Stimulated activated CD8-positive, alpha-beta memory T cell treated with anti-CD3 and anti-CD28 coated beads, Interleukin-15, amount 100 ng/mL, for 48 hours (primary cell): ENCODE results near the gene ADGRF3.
"Not testable (repeated sequence)": the region's sequence is repeated elsewhere in the genome, so short reads cannot be mapped to it uniquely, and the experiment has no call there.

ENCODE experiments used
- DNase-seq, 2 donors: peaks; one replicate each; pipeline ENCODE4 v3.0.0-alpha.2; 2020; ENCODE audit warnings: low read depth in 2 of 2

ADGRF3 gene, protein sequence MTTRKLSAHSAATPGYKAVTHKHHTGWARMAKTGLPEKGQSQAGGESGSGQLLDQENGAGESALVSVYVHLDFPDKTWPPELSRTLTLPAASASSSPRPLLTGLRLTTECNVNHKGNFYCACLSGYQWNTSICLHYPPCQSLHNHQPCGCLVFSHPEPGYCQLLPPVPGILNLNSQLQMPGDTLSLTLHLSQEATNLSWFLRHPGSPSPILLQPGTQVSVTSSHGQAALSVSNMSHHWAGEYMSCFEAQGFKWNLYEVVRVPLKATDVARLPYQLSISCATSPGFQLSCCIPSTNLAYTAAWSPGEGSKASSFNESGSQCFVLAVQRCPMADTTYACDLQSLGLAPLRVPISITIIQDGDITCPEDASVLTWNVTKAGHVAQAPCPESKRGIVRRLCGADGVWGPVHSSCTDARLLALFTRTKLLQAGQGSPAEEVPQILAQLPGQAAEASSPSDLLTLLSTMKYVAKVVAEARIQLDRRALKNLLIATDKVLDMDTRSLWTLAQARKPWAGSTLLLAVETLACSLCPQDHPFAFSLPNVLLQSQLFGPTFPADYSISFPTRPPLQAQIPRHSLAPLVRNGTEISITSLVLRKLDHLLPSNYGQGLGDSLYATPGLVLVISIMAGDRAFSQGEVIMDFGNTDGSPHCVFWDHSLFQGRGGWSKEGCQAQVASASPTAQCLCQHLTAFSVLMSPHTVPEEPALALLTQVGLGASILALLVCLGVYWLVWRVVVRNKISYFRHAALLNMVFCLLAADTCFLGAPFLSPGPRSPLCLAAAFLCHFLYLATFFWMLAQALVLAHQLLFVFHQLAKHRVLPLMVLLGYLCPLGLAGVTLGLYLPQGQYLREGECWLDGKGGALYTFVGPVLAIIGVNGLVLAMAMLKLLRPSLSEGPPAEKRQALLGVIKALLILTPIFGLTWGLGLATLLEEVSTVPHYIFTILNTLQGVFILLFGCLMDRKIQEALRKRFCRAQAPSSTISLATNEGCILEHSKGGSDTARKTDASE

DNA sequence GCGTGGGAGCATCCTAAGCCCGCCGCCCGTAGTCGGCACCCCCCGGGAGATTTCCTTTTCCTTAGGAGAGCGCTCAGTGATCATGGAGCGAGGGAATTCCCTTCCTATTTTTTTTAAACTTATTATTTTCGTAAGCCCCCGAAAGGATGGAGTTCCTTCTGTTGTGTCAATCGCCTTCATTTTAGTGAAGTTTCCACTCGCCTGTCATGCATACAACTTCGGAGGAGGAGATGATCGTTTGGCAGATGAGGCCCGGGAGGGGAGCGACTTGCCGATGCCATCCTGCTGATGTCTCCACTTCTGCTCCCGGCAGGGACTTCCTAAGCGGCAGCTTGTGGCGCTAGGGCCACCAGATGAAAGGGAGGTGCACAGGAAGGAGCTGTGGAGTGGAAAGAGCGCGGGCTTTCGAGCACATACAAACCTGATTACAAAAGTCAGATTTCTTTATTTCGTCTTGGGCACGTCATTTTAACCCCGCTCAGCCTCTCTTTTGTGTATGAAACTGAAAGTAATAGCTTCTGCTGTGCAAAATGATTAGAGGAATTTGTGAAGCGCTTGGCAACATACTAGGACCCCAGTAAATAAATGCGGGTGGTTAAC, at the start of gene ADGRF3:
ADGRF3 (minus strand) TSS at position 336 of the 600 bp plus-strand sequence. CDS start 555 bp downstream, outside the sequence.
- peak; percentile 36 to 38 for DNase-seq

DNA sequence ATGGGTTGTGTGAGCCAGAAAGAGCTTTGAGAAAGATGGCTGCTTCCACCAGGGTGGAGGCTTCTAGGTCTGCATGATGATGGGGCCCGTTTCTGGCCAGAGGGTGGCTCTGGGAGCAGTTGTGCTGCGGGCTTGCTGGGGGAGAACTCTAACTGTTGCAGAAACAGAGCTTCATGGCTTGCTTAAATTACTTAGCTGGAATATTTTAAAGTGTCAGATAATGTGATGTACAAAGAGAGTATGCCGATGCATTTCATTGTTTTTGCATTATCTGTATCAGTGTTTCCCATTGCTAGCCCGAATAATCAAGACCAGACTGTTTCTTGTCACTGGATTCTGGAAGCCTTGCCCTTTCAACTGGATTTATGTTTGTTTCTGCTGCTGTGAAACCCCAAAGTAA, 48.8 kb upstream of the ADGRF3 start:
- no peak for DNase-seq

DNA sequence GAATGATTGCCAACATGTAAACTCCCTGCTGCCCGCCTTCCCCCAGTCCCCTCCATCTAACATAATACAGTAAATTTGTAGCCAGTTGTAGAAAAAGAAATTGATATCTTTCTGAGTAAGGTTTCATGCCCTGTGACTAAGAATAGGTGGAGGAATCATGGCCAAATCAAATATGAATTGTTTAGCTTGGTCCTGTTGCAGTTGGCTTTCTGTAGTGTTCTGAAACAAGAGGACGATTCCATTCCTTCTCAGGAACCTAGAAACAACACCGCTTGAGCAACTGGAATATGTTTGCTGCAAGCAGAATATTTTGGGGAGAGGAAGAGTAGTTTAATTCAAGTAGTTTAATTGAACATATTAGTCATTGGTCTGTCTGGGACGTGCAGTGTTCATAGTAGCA, 48.1 kb upstream of the ADGRF3 start:
- no peak for DNase-seq

DNA sequence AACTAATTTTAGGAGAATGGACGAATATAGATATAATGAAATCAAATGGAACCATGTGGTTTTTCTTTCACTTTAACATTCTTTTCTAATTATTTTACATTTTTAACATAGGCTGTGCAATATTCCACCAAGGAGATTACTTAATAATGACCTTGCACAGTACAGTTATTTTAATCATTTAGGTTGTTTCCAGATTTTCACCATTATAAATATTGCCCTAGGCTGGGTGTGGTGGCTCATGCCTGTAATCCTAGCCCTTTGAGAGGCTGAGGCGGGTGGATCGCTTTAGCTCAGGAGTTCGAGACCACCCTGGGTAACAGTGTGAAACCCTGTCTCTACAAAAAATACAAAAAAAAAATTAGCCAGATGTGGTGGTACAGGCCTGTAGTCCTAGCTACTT, 40.6 kb upstream of the ADGRF3 start:
- no peak for DNase-seq

DNA sequence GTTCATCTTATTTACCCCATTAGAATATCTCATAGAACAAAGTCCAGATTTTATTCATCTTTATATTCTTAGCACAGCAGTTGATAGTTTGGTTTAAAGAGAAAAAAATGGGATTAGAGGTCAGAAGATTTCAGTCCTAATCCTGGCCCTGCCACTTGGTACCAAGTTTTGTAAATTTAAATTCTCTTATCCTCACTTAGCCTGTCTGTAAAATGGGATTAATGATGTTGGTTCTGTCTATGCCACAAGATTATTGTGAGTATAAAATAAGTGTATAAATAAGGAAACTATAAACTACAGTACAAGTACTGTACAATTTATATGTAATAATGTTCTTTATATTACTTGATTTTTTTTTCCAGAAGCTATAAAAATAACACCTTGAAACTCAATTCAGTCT, 38.0 kb upstream of the ADGRF3 start:
- DNase-seq: no peak

DNA sequence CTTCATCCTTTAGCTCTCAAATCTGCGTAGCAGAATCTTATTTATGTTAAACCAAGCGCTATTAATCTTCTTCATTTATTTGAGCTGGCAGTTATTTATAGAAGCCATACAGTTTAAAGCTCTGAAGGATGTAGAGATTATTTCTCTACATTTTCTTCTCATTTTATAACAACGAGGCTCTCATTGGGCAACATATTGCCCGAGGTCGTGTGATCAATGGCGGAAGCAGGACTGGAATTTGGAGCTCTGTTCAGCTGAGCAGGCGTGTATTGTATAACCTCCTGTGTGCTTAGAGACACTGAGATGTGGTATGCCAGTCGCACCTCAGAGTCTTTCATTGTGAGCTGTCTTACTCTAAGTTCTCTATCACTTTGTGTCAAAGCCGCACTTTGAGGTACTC, 37.6 kb upstream of the ADGRF3 start:
- DNase-seq: no peak

DNA sequence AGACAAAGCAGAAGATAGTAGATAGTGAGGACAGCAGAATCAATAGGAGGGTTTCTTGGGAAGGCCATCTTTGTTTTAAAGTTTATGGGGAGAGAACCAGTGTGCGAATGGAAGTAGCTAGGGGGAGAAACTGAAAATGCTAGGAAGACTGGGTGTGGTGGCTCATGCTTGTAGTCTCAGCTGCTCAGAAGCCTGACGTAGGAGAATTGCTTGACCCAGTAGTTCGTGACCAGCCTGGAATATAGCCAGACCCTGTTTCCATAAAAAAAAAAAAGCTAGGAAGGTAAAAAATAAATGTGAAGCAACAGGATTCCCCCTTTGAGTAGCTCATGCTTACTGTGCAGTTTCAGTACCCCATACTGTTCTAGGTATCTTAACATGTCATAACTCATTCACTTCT, 36.0 kb upstream of the ADGRF3 start:
- DNase-seq: no peak

DNA sequence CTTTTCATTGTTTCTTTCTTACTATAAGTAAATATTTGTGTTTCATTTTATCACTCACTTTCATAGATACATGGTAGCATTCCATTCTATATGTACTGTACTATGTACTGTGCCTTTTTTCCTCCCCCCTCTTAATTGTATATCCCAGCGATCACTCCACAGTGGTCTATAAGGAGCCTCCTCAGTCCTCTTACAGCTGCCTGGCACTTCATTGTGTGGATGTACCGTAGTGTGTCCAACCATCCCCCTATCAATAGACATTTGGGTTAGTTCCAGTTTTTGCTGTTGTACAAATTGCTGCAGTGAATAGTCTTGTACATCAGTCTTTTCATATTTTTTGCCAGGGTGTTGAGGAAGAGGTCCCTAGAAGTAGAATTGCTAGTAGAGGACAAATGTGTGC, 33.7 kb upstream of the ADGRF3 start:
- DNase-seq: no peak

DNA sequence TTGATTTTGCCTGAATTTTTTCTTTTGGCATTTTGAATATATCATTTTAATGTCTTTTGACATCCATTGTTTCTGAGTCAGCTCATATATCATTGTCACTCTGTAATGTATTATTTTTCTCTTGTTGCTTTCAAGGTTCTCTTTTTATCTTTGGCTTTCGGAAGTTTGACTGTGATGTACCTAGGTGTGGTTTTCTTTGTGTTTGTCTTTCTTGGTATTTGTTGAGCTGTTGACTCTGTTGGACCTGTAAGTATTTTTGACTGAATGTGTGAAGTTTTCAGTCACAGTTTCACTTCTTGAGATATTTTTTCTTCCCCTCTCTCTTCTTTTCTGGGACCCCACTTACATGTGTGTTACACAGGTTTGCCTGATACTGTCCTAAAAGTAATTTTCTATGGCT, 30.2 kb upstream of the ADGRF3 start:
- DNase-seq: no peak

DNA sequence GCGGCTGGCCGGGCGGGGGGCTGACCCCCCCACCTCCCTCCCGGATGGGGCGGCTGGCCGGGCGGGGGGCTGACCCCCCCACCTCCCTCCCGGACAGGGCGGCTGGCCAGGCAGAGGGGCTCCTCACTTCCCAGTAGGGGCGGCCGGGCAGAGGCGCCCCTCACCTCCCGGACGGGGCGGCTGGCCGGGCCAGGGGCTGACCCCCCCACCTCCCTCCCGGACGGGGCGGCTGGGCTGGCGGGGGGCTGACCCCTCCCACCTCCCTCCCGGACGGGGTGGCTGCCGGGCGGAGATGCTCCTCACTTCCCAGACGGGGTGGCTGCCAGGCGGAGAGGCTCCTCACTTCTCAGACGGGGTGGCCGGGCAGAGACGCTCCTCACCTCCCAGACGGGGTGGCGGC, 24.3 kb upstream of the ADGRF3 start:
- not testable (repeated sequence) for DNase-seq

DNA sequence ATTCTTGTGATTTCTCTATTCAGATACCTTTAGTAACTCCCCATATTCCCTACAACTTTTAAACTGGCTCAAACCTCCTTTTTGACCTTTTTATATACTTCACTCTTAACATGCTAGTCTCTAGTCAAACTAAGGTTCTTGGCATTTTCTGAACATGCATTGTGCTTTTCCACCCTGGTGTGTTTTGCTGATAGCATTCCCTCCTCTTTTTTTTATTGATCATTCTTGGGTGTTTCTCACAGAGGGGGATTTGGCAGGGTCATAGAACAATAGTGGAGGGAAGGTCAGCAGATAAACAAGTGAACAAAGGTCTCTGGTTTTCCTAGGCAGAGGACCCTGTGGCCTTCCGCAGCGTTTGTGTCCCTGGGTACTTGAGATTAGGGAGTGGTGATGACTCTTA, 23.1 kb upstream of the ADGRF3 start:
- not testable (repeated sequence) for DNase-seq

DNA sequence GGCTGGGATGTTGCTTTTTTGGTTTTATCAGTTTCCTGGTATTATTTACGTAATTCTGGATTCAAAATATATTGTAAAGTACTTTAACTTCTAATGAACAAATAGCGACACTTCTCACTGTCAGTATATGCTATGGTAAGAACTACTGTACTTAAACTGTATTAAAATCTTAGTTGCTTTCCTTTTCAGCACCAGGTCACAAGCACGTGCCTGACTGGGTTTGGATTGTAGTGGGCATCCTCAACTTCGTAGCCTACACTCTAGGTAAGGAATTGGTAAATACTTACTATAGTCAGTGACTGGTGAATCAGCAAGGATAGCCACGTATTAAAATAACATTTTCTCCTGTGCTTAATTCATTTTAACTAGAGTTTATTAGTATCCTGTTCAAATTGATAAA, 20.4 kb upstream of the ADGRF3 start:
- no peak for DNase-seq

DNA sequence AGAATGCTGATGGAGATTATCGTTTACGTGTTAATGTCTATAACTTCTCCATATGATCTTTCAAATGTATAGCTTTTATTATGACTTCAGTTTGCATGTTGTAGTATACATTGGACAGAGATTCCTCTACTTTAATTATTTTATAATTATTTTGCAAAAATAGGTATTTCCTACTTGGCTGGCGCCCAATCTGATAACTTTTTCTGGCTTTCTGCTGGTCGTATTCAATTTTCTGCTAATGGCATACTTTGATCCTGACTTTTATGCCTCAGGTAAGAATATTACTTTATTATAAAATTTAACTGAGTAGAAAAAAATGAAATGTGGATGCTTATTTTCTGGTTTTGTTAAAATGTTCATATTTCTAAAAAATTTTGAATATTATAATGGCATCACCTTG, 18.1 kb upstream of the ADGRF3 start:
- DNase-seq: no peak

DNA sequence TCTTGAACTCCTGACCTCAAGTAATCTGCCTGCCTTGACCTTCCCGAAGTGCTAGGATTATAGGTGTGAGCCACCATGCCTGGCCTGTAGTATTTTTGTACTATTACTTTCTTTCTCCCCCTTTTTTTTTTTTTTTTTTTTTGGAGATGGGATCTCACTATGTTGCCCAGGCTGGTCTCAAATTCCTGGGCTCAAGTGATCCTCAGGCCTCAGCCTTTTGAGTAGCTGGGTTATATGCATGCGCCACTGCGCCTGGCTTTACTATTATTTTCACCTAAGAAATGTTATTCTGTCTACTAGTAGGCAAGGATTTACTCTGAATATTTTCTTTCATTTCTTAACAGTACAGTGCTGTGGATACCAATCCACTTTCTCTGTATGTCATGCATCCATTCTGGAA, 17.4 kb upstream of the ADGRF3 start:
- no peak for DNase-seq

DNA sequence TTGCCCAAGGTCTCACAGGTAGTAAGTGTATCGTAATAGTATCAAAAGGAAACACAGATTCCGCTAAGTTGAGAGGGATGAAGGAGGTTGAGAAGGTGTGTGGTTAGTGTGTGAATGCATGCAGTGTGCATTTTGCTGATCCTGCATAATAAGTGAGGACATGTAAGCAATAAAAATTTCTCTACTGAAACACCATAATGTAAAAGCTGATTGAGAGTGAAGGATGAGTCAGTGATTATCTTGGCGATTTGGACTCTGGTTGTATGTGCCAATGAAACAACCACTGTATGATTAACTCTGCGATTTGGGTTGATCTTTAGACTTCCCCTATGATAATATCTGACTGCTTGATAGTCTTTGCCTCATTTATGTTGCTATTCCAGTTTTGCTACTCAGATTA, 16.7 kb upstream of the ADGRF3 start:
- DNase-seq: no peak

DNA sequence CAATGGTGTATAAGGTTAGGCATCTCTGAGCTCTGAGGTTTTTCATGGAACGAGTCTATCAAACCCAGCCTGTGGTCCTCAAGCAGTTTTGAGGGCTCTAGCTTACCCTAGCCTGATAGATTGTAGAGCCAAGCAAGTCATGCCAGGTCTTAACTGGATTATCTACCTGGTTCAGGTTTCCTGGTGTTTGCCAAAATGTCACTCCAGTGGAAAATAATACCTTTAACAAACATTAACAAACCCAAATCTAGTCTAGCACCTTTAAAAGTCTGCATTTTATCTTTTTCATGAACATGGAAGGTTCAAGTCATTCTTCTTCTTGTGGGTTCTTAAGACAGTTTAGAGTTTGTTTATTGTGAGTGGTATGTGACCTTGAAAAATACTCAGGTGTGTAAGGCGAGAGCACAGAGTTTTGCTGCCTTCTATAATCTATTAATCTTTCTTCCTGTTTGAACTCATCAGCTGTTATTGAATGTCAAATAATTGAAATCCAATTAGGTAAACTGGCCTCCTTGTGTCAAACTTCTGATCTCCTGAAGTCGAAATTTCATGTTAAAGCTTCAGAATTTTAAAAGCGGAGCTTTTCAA, 13.4 kb upstream of the ADGRF3 start:
- DNase-seq: no peak

DNA sequence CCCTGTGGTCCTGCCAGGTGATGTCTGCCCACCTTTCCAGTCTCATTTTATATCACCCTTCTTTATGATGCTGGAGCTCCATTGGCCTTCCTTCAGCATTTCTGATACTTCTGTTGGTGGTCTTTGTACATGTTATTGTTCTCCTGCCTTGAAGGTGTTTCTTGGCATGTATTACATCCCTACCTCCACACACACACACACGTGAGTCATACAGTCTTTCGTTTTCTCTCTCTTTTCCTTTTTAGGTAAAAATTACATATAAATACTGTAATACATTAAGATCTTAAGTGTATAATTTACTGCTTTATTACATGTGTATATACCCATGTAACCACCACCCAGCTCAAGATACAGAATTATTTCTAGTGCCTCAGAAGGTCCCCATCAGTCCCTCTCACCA, 10.2 kb upstream of the ADGRF3 start:
- no peak for DNase-seq

DNA sequence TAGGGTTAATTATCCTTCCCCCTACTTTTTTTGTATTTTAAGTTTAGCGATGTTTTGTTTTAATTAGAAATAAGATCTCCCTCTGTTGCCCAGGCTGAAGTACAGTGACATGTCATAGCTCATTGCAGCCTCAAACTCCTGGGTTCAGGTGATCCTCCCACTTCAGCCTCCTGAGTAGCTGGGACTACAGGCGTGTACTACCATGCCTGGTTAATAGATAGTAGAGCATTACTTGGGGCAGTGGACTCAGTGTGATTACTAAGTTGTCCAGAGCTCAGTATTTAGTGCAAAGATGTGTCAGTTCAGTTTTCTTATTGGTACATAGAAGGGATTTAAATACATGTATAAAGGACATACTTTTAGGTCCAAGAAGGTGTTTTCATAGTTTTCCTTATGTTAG, 9.5 kb upstream of the ADGRF3 start:
- DNase-seq: no peak

DNA sequence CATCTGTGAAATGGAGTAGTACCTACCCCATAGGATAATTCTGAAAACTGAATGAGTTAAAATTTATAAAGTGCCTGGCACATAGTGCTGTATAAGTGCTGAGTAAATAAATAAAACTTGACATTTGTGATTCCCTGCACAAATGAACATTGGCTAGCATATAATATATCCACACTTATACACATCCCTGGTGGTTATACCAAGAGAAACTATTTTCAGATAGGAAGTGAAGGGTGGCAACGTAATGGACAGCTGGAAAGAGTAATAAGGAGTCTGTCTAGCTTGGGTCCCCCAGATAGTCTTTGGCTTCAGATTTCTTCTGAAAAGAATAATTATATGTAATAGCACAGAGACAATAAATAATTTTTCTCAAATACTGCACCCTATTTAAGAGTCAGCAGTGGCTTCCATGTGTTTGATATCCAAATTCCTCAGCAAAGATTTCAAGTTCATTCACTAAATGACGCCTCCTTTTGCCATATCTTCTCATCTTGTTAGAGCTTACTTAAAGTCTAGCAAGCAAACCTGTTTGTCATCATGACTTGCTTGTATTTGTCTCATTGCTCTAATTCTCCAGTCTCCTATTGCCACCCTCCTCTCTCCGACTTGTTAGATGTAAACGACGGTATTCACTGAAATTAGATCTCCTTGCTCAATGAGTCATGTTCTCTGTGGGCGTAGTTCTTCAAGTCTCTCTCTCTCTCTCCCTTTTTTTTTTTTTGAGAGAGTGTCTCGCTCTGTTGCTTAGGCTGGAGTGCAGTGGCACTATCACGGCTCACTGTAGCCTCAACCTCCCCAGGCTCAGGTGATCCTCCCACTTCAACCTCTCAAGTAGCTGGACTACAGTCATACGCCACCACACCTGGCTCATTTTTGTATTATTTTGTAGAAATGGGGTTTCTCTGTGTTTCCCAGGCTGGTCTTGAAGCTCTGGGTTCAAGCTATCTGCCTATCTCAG, 8.7 kb upstream of the ADGRF3 start:
- DNase-seq: no peak

DNA sequence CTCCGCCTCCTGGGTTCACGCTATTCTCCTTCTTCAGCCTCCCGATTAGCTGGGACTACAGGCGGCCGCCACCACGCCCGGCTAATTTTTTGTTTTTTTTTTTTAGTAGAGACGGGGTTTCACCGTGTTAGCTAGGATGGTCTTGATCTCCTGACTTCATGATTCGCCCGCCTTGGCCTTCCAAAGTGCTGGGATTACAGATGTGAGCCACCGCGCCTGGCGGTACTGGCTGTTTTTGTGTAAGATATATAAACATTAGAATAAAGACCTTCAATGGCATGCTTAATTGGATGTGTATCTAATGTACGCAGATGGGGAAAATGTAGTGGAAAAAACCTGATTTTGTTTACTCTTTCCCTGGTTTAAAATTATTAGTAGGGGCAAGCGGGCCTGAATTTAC, 7.9 kb upstream of the ADGRF3 start:
- DNase-seq: not testable (repeated sequence)

DNA sequence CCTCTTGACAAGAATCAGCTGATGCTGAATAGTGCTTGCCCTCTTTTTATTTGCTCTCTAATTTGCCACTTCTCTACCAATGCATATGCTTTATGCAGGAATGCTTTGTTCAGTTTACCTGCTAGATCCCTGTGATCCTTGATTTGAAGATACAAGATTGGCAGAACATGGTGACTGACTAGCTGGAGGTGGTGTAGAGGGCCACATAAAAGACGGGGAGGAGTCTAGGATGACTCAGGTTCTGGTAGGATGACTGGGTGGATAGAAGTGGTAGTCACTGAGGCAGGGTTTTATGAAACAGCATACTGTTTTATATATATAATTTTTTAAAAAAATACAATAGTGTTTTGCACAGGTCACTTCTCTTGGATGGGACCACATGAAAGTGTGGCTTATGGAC, 6.3 kb upstream of the ADGRF3 start:
- DNase-seq: no peak
